ENCODE results near the gene SYCP1.
A peak's percentile ranks its signal among the peaks of the same experiment; 100 is the strongest.
"Not testable (repeated sequence)": the region's sequence is repeated elsewhere in the genome, so short reads cannot be mapped to it uniquely, and the experiment has no call there.

Gene SYCP1

GRCh38 chr1:114854693-114855320, at the start of gene SYCP1:
TSS of gene SYCP1 (plus strand) at chr1:114854863. CDS start at chr1:114855465, 602 bp downstream.
- no peak for DNase-seq

- no peak for DNase-seq
Observed at GRCh38 chr1:114819869-114820268, 34.8 kb upstream of the SYCP1 start.

GRCh38 chr1:114820392-114820791, 34.3 kb upstream of the SYCP1 start:
- DNase-seq: no peak

GRCh38 chr1:114821978-114822377, 32.7 kb upstream of the SYCP1 start:
- no peak for DNase-seq

- no peak for DNase-seq
Observed at GRCh38 chr1:114828251-114828650, 26.4 kb upstream of the SYCP1 start.

DNA sequence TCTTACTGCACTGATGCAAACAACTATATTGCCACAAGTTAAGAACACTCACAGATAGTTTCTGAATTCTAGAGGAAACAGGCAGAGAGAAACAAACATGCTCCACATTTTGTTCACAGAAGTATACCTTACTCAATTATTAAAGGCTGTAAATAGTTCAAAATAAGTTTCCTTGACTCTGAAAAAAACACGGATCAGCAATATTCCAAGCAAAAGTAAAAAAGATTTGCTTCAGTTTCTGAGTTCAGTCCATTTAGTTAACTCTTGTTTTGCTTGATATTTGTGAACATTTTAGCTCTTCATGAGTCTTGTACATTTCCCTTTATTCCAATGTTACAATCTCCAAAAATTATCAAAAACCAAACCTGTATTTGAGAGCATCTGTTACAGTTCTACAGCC, 24.6 kb upstream of the SYCP1 start:
- DNase-seq: not testable (repeated sequence)

- no peak for DNase-seq
Observed at GRCh38 chr1:114831276-114831994, 23.2 kb upstream of the SYCP1 start.

DNA sequence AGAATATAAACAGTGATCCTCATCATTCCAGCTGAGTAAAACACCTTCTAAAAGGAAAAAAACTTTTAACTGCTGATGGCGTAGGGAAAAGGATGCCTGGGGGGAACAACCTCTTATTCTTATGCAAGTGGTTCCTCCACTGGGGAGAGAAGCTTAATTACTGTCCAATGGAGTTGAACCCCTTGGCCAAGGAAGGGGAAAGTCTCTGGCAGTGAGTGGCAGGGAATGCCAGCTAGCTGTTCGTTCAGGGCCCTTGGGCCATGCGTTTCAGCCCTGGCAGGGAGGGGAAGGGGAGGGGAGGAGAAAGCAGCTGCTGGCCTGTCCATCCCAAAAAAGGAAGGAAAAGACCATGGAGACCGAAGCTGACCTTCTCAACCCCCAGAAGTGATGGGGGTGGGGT, 22.6 kb upstream of the SYCP1 start:
- DNase-seq: no peak

- no peak for DNase-seq
Observed at GRCh38 chr1:114833421-114833820, 21.2 kb upstream of the SYCP1 start.

DNA sequence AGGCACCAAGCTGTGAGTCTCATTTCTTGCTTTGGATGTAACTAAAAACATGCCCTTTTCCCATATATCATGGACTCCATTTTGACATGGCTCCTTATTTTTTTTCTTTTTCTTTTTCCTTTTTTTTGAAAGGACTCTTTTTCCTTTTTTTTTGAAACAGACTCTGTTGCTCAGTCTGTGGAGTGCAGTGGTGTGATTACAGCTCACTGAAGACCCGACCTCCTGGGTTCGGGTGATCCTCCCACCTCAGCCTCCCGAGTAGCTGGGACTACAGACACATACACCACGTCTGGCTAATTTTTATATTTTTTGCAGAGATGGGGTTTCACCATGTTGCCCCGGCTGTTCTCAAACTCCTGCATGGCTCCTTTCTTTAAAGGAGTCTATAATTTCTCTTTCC, 10.4 kb upstream of the SYCP1 start:
- no peak for DNase-seq

DNA sequence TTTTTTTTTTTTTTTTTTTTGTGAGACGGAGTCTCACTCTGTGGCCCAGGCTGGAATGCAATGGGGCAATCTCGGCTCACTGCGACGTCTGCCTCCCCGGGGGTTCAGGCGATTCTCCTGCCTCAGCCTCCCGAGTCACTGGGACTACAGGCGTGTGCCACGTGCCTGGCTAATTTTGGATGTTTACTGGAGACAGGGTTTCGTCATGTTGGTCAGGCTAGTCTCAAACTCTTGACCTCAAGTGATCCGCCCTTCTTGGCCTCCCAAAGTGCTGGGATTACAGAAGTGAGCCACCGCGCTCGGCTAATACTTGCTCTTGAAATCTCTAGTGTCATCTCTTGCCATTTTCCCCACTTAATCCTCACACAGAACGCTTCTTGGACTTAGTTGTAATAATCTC, 1.1 kb upstream of the SYCP1 start:
- DNase-seq: no peak

DNA sequence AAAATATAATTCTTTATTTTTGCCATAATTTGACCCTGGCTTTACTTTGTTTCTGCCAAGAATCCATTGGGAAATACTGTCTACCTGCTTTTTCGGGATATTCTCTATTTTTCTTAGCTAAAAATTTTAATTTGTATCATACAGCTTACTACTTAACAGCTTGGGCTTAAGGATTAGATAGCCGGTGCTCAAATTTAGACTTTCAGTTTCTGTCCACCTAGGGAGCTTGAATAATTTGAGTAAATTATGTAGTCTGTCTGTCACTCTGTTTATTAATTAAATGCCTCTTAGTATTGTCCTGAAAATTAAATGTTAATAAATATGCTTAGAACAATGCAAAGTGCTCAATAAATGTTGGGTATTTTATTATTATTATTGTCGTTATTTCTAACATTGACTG, 6.7 kb downstream of the SYCP1 start:
- DNase-seq: no peak

DNA sequence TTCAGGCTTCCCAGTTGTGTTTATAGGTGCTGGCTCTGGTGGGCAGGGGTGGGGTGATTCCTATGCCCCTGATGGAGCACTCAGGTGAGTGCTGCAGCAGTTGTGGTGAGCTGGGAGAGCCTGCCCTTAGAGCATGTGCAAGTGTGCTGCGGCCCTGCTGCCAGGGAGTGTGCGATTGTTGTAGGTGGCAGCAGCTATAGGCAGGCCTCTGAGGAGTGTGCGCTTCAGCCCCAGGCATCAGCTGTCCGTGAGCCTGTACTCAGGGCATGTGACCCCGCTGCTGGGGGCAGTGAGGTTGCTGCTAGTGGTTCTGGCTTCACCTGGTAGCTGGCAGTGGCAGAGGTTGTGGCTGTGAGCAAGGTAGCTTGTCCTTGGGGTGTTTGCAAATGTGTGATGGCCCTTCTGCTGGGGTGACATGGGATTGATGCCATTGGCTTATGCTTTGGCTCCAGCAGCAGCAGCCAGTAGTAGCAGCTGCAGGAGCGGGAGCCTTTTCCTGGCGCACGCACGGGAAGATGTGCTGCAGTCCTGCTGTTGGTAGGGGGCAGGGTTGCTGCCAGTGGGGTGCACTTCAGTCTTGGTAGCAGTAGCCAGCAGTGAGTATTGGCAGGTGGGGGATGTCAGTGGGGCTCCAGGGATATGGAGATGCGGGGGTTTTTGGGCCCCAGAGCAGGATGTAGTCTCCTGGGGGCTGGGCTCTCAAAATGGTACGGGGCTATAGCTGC, 37.7 kb downstream of the SYCP1 start:
- DNase-seq: no peak

DNA sequence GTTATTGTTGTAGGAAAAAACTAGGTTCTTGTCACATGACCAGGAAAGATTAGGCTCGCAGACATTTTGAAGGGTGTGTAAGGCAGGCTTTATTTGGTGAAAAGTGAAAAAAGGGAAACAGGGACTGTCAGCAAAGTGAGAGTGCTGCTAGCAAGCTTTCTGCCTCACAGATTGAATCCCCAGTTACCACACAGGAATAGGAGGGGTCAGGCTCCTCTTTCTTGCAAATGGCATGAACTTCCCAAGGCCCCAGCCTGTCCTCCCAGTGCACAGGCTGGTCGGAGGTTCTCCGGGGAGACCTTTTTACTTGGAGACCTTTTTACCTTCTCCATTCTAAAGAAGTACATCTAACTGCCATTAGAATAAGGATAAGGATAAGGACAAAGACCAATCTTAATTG, 42.1 kb downstream of the SYCP1 start:
- DNase-seq: no peak

DNA sequence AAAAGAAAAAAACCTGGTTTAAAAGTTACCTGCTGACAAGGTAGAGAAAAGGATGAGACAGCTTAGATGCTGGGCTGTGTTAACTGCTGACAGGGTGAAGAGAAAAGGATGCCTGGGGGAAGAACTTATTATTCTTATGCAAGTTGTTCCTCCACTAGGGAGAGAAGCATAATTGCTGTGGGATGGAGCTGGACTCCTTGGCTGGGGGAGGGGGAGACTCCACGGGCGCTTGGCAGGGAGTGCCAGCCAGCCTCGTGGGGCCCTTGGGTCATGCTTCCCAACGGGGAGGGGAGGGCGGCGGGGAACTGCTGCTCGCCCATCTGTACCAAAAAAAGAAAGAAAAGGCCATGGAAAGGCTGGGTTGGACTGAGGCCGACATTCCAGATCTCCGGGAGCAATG, 47.2 kb downstream of the SYCP1 start:
- DNase-seq: no peak

DNA sequence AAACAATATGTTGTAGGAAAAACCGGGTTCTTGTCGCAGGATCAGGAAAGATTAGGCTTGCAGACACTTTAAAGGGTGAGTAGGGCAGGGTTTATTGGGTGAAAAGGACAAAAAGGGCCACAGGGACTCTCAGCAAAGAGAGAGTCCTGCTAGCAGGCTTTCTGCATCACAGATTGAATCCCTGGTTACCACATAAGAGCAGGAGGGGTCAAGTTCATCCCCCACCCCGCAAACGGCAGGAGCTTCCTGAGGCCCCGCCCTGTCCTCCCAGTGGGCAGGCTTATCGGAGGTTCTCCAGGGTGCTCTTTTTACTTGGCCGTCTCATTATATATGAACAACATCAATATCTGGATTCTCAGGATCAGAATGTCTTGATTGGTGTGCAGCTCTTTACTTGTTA, 47.7 kb downstream of the SYCP1 start:
- no peak for DNase-seq

GRCh38 chr1:114903480-114903879, 48.8 kb downstream of the SYCP1 start:
- no peak for DNase-seq

GRCh38 chr1:114915720-114916119, 61.1 kb downstream of the SYCP1 start:
- DNase-seq: not testable (repeated sequence)

- no peak for DNase-seq
Observed at GRCh38 chr1:114926607-114927006, 71.9 kb downstream of the SYCP1 start.

- DNase-seq: peak; percentile 58
Observed at GRCh38 chr1:114927401-114927800, 72.7 kb downstream of the SYCP1 start.

GRCh38 chr1:114956570-114956969, 101.9 kb downstream of the SYCP1 start:
- no peak for DNase-seq

DNA sequence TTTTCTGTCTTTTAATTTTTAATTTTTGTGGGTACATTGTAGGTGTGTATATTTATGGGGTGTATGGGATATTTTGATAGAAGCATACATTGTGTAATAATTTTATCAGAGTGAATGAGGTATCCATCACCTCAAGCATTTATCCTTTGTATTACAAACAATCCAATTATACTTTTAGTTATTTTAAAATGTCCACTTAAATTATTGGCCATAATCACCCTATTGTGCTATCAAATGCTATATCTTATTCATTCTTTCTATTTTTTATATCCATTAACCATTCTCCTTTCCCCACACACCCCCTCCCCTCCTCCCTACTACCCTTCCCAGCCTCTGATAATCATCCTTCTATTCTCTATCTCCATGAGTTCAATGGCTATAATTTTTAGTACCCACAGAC, 104.8 kb downstream of the SYCP1 start:
- DNase-seq: no peak

- DNase-seq: no peak
Observed at GRCh38 chr1:114976891-114977290, 122.2 kb downstream of the SYCP1 start.

GRCh38 chr1:114979278-114979891, 124.7 kb downstream of the SYCP1 start:
- DNase-seq: peak; percentile 76

Data from suppressor macrophage treated with lipopolysaccharide for 4 hours (primary cell).